Neural progenitor cell (in vitro differentiated cells): ENCODE results near the gene SH3GL3.

Experiments
- CTCF ChIP-seq: fragments of 200-600 bp; sonication (generic); IDR thresholded peaks from 2 replicates; pipeline ENCODE4 v1.5.1; 2017; ENCODE audit warnings: antibody characterized with exemption, mild to moderate bottlenecking
- EZH2 ChIP-seq: fragments of 200-600 bp; sonication (generic); IDR thresholded peaks from 2 replicates; pipeline ENCODE4 v1.6.1; 2017; ENCODE audit warnings: antibody characterized with exemption, mild to moderate bottlenecking, moderate library complexity

GRCh38 chr15:83431521-83431920 lies 15.6 kb upstream of the SH3GL3 start:
- TF ChIP-seq CTCF = no peak
- no peak for TF ChIP-seq EZH2
